ENCODE measurements around the gene FBLN7.

Gene FBLN7

GRCh38 chr2:112166806-112167499, 28.8 kb downstream of the FBLN7 start:
- ChIA-PET CTCF (interaction anchor here (0.6 kb wide), 1 partner anchor 24 kb away, joined by 3 read pairs; no protein-coding TSS in a partner anchor), POLR2A (no interaction called here)
- TF ChIP-seq ZNF184 (tag by site-specific recombination; IDR thresholded peaks at IDR 0.05) (no peak), PRDM6 (tag by site-specific recombination; IDR thresholded peaks at IDR 0.05) (no peak), ZNF747 (tag by site-specific recombination; IDR thresholded peaks at IDR 0.05) (no peak), ZNF292 (tag by site-specific recombination; IDR thresholded peaks at IDR 0.05; ENCODE audit: borderline replicate concordance, low read depth) (no peak), ZNF202 (tag by site-specific recombination; IDR thresholded peaks at IDR 0.05; ENCODE audit: borderline replicate concordance) (no peak), ZNF558 (tag by site-specific recombination; IDR thresholded peaks at IDR 0.05) (no peak), ZFP37 (tag by site-specific recombination; IDR thresholded peaks at IDR 0.05) (no peak), ZNF664 (tag by site-specific recombination; IDR thresholded peaks at IDR 0.05) (no peak), HOXD13 (CRISPR knock-in tag; IDR thresholded peaks at IDR 0.05; ENCODE audit: borderline replicate concordance) (no peak), ZNF704 (tag by site-specific recombination; IDR thresholded peaks at IDR 0.05) (no peak), SP7 (tag by site-specific recombination; IDR thresholded peaks at IDR 0.05) (no peak), ZNF645 (tag by site-specific recombination; IDR thresholded peaks at IDR 0.05) (no peak), ZNF623 (tag by site-specific recombination; IDR thresholded peaks at IDR 0.05) (no peak), ZNF777 (tag by site-specific recombination; IDR thresholded peaks at IDR 0.05; ENCODE audit: borderline replicate concordance) (no peak), ZNF791 (tag by site-specific recombination; IDR thresholded peaks at IDR 0.05) (no peak), ZNF837 (tag by site-specific recombination; IDR thresholded peaks at IDR 0.05) (no peak)
- Histone ChIP-seq H3K36me3 (ENCODE audit: control insufficient read depth in 2 of 2, insufficient read depth in 1 of 2, low read length in 2 of 2) (no peaks in the 10 kb centered on the region), H3K9me3 (ENCODE audit: control insufficient read depth, insufficient read depth, low read depth, low read length) (no peaks in the 10 kb centered on the region), H3K4me1 (ENCODE audit: control insufficient read depth, insufficient read depth, low read length) (no peaks in the 10 kb centered on the region), H3K4me3 (ENCODE audit: low read depth, low read length) (no peak overlapping the region), H3K27ac (ENCODE audit: extremely low read depth, low read depth, low read length) (no peak overlapping the region)

- ChIA-PET POLR2A (no interaction called here), CTCF (no interaction called here)
- TF ChIP-seq ZFP69B (tag by site-specific recombination; IDR thresholded peaks at IDR 0.05) = no peak
- TF ChIP-seq ZNF501 (tag by site-specific recombination; IDR thresholded peaks at IDR 0.05) = no peak
- TF ChIP-seq ZNF521 (tag by site-specific recombination; IDR thresholded peaks at IDR 0.05) = no peak
- TF ChIP-seq ZNF404 (tag by site-specific recombination; IDR thresholded peaks at IDR 0.05) = no peak
- no peak for TF ChIP-seq KLF8 (tag by site-specific recombination; IDR thresholded peaks at IDR 0.05)
- no peak for TF ChIP-seq ZBTB44 (tag by site-specific recombination; IDR thresholded peaks at IDR 0.05)
- no peak for TF ChIP-seq ZNF169 (tag by site-specific recombination; IDR thresholded peaks at IDR 0.05)
- H3K36me3 ChIP-seq (ENCODE audit: control insufficient read depth in 2 of 2, insufficient read depth in 1 of 2, low read length in 2 of 2) = no peaks in the 10 kb centered on the region
- H3K9me3 ChIP-seq (ENCODE audit: control insufficient read depth, insufficient read depth, low read depth, low read length) = no peaks in the 10 kb centered on the region
- H3K27ac ChIP-seq (ENCODE audit: extremely low read depth, low read depth, low read length) = no peak overlapping the region
- H3K4me3 ChIP-seq (ENCODE audit: low read depth, low read length) = no peak overlapping the region
- no peaks in the 10 kb centered on the region for H3K4me1 ChIP-seq (ENCODE audit: control insufficient read depth, insufficient read depth, low read length)
These were observed 30.4 kb downstream of the FBLN7 start for GRCh38 chr2:112168422-112169124.

Measured in HEK293 (cell line).